ENCODE data around the gene CNOT10. TPM values are rescaled to one million over a fixed set of nuclear protein-coding genes. Genes with fewer than 3 reads are reported as not detected.
"Not testable (repeated sequence)": the region's sequence is repeated elsewhere in the genome, so short reads cannot be mapped to it uniquely, and the experiment has no call there.

The CNOT10 gene
- total RNA-seq, 1 experiment from 2014 or later = 46.2 TPM

- intact Hi-C loops (cut with micrococcal nuclease) = no loop called here
- no peaks in the 10 kb centered on the region for H3K4me1 ChIP-seq (ENCODE audit: insufficient read depth, low read length)
- DNase-seq = no peak
- no peak overlapping the region for H3K27ac ChIP-seq (ENCODE audit: low read length)
- TF ChIP-seq EZH2phosphoT487 (IDR thresholded peaks at IDR 0.05; ENCODE audit: borderline replicate concordance, low read length) (no peak), EZH2 (IDR thresholded peaks at IDR 0.05; ENCODE audit: low read length, unreplicated experiment) (no peak)
- TF ChIP-seq, protein P1, sequence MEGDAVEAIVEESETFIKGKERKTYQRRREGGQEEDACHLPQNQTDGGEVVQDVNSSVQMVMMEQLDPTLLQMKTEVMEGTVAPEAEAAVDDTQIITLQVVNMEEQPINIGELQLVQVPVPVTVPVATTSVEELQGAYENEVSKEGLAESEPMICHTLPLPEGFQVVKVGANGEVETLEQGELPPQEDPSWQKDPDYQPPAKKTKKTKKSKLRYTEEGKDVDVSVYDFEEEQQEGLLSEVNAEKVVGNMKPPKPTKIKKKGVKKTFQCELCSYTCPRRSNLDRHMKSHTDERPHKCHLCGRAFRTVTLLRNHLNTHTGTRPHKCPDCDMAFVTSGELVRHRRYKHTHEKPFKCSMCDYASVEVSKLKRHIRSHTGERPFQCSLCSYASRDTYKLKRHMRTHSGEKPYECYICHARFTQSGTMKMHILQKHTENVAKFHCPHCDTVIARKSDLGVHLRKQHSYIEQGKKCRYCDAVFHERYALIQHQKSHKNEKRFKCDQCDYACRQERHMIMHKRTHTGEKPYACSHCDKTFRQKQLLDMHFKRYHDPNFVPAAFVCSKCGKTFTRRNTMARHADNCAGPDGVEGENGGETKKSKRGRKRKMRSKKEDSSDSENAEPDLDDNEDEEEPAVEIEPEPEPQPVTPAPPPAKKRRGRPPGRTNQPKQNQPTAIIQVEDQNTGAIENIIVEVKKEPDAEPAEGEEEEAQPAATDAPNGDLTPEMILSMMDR (conservative IDR thresholded peaks at IDR 0.05; ENCODE audit: low read depth, low read length) = no peak
- H3K27me3 ChIP-seq (ENCODE audit: low read length) = no peaks in the 10 kb centered on the region
- H3K79me2 ChIP-seq (ENCODE audit: low read length) = no peaks in the 10 kb centered on the region
- H2AFZ ChIP-seq (ENCODE audit: low read length) = no peak overlapping the region
- ChIA-PET CTCF (no interaction called here), POLR2A (ENCODE audit: unreplicated experiment) (no interaction called here)
- no peaks in the 10 kb centered on the region for H3F3A ChIP-seq (ENCODE audit: low read length, unreplicated experiment)
- no peaks in the 10 kb centered on the region for H4K20me1 ChIP-seq (ENCODE audit: low read length)
- H3K9me3 ChIP-seq (ENCODE audit: low read length) = no peaks in the 10 kb centered on the region
- no peaks in the 10 kb centered on the region for H3K36me3 ChIP-seq (ENCODE audit: low read depth, low read length)
- BruUV-seq (replicated peaks) = no TSS peak
- no peak overlapping the region for H3K9ac ChIP-seq (ENCODE audit: low read length)
- H3K9me2 ChIP-seq (replicated peaks; ENCODE audit: low read length) = no peaks in the 10 kb centered on the region
- no peak for ATAC-seq
- no peak overlapping the region for H3K4me2 ChIP-seq (ENCODE audit: low read length)
- no peak overlapping the region for H3K4me3 ChIP-seq (ENCODE audit: low read length)
Observed at GRCh38 chr3:32644380-32644779, 40.6 kb upstream of the CNOT10 start.

- no peak overlapping the region for H3K4me3 ChIP-seq (ENCODE audit: low read length)
- H3F3A ChIP-seq (ENCODE audit: low read length, unreplicated experiment) = no peaks in the 10 kb centered on the region
- no peak overlapping the region for H2AFZ ChIP-seq (ENCODE audit: low read length)
- BruUV-seq (replicated peaks) = no TSS peak
- no peak overlapping the region for H3K4me2 ChIP-seq (ENCODE audit: low read length)
- no peaks in the 10 kb centered on the region for H3K9me2 ChIP-seq (replicated peaks; ENCODE audit: low read length)
- no peaks in the 10 kb centered on the region for H3K9me3 ChIP-seq (ENCODE audit: low read length)
- DNase-seq (no peak), ATAC-seq (no peak)
- no peaks in the 10 kb centered on the region for H3K79me2 ChIP-seq (ENCODE audit: low read length)
- CTCF ChIA-PET = no interaction called here
- no peaks in the 10 kb centered on the region for H3K27me3 ChIP-seq (ENCODE audit: low read length)
- H3K27ac ChIP-seq (ENCODE audit: low read length) = no peak overlapping the region
- intact Hi-C loops (cut with micrococcal nuclease) = no loop called here
- H4K20me1 ChIP-seq (ENCODE audit: low read length) = no peaks in the 10 kb centered on the region
- POLR2A ChIA-PET (ENCODE audit: unreplicated experiment) = no interaction called here
- no peaks in the 10 kb centered on the region for H3K4me1 ChIP-seq (ENCODE audit: insufficient read depth, low read length)
- no peaks in the 10 kb centered on the region for H3K36me3 ChIP-seq (ENCODE audit: low read depth, low read length)
- no peak overlapping the region for H3K9ac ChIP-seq (ENCODE audit: low read length)
- no peak for TF ChIP-seq EZH2 (IDR thresholded peaks at IDR 0.05; ENCODE audit: low read length, unreplicated experiment)
- no peak for TF ChIP-seq EZH2phosphoT487 (IDR thresholded peaks at IDR 0.05; ENCODE audit: borderline replicate concordance, low read length)
- TF ChIP-seq, protein P1 (conservative IDR thresholded peaks at IDR 0.05; ENCODE audit: low read depth, low read length) = no peak
Observed at GRCh38 chr3:32646761-32647160, 38.2 kb upstream of the CNOT10 start.

- H3K36me3 ChIP-seq (ENCODE audit: low read depth, low read length); H3K9ac ChIP-seq (ENCODE audit: low read length); H3F3A ChIP-seq (ENCODE audit: low read length, unreplicated experiment); H3K4me2 ChIP-seq (ENCODE audit: low read length); H3K9me2 ChIP-seq (replicated peaks; ENCODE audit: low read length); DNase-seq; H3K27ac ChIP-seq (ENCODE audit: low read length); BruUV-seq (replicated peaks); H3K4me3 ChIP-seq (ENCODE audit: low read length); H3K9me3 ChIP-seq (ENCODE audit: low read length); H3K27me3 ChIP-seq (ENCODE audit: low read length); CTCF ChIA-PET; intact Hi-C loops (cut with micrococcal nuclease); H3K4me1 ChIP-seq (ENCODE audit: insufficient read depth, low read length); H2AFZ ChIP-seq (ENCODE audit: low read length); H4K20me1 ChIP-seq (ENCODE audit: low read length); ATAC-seq; H3K79me2 ChIP-seq (ENCODE audit: low read length): not testable (repeated sequence)
- POLR2A ChIA-PET (ENCODE audit: unreplicated experiment) = interaction anchor here (0.7 kb wide), 1 partner anchor 87 kb away, joined by 7 read pairs; no protein-coding TSS in a partner anchor
Observed at GRCh38 chr3:32652337-32653100, 32.5 kb upstream of the CNOT10 start.
